ENCODE data around the gene DPP7. TPM values are rescaled to one million over a fixed set of nuclear protein-coding genes. Genes with fewer than 3 reads are reported as not detected.

The DPP7 gene
- total and polyA plus RNA-seq, 9 of the 15 experiments (the other 6 are each of a cell fraction or from before 2014, with no cell fraction given) = 0.99 to 365 (median 132) TPM

DNA sequence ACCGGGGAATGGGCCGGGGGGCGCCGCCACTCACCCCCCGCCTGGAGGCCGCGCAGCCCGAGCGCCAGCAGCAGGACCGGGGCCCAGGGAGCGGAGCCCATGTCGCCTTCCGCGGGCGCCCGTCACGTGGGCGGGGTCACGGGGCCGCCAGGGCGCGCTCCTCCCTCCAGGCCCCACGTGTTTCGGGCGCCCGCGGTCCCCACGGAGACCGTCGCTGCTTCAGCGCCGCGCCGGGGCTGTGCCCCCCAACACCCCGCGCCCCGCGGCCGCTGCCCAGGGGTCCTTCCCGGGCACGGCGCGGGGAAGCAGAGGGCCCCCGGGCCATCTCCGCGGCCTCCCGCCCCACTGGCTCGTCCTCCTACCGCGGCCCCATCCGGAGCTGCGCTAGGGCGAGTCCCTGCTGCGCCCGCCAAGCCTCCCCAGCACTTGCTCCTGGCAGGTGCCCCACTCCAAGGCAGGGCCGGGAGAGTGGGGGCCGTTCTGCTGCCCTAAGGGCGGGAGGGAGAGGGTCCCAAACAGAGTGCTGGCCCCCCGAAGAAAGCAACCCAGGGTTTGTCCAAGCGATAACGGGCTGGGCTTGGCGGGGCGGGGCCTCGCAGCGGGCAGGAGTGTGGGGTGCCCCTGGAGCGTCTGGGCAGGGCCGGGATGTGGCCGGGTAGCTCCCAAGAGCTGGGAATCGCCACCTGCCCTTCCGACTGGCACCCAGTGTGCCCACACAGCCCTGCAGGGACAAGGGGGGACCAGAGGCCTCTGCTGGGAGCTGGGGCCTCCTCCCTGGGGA is at the start of gene DPP7 (continued):
- TF ChIP-seq MAFK (IDR thresholded peaks at IDR 0.05; ENCODE audit: low read length) = no peak
- TF ChIP-seq TEAD1 (CRISPR knock-in tag; IDR thresholded peaks at IDR 0.05) = no peak
- TF ChIP-seq, protein P1, sequence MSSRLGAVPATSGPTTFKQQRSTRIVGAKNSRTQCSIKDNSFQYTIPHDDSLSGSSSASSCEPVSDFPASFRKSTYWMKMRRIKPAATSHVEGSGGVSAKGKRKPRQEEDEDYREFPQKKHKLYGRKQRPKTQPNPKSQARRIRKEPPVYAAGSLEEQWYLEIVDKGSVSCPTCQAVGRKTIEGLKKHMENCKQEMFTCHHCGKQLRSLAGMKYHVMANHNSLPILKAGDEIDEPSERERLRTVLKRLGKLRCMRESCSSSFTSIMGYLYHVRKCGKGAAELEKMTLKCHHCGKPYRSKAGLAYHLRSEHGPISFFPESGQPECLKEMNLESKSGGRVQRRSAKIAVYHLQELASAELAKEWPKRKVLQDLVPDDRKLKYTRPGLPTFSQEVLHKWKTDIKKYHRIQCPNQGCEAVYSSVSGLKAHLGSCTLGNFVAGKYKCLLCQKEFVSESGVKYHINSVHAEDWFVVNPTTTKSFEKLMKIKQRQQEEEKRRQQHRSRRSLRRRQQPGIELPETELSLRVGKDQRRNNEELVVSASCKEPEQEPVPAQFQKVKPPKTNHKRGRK (tag; IDR thresholded peaks at IDR 0.05) = no peak
- no peak for TF ChIP-seq RUNX1 (IDR thresholded peaks at IDR 0.05; ENCODE audit: low read depth)
- TF ChIP-seq CEBPB (tag; IDR thresholded peaks at IDR 0.05) = no peak
- no peak for TF ChIP-seq HMG20A (CRISPR knock-in tag; conservative IDR thresholded peaks at IDR 0.05)
- TF ChIP-seq ZBTB33 (CRISPR knock-in tag; IDR thresholded peaks at IDR 0.05) = no peak
- no peak for TF ChIP-seq ETV5 (CRISPR knock-in tag; IDR thresholded peaks at IDR 0.05; ENCODE audit: low read depth)
- no peak for TF ChIP-seq MTF1 (CRISPR knock-in tag; IDR thresholded peaks at IDR 0.05; ENCODE audit: borderline replicate concordance)
- TF ChIP-seq ZBTB12 (CRISPR knock-in tag; IDR thresholded peaks at IDR 0.05) = no peak
- no peak for TF ChIP-seq POLR3G (IDR thresholded peaks at IDR 0.05; ENCODE audit: extremely low read depth, insufficient read length, insufficient replicate concordance)
- TF ChIP-seq POLR2A (conservative IDR thresholded peaks at IDR 0.05) = peak; percentile 54
- no peak for TF ChIP-seq ZNF449 (CRISPR knock-in tag; IDR thresholded peaks at IDR 0.05)
- TF ChIP-seq XRCC3 (IDR thresholded peaks at IDR 0.05) = no peak
- TF ChIP-seq HMGN3 (IDR thresholded peaks at IDR 0.05; ENCODE audit: borderline replicate concordance, extremely low read depth, insufficient read length, low read depth, low read length) = peak; percentile 29
- no peak for TF ChIP-seq DMBX1 (CRISPR knock-in tag; IDR thresholded peaks at IDR 0.05; ENCODE audit: borderline replicate concordance)
- TF ChIP-seq ZKSCAN8 (CRISPR knock-in tag; IDR thresholded peaks at IDR 0.05) = no peak
- TF ChIP-seq ZNF253 (CRISPR knock-in tag; conservative IDR thresholded peaks at IDR 0.05) = no peak
- peak; percentile 60; the same call in 1 of the 2 replicates for TF ChIP-seq ZNF583 (CRISPR knock-in tag; IDR thresholded peaks at IDR 0.05)
- no peak for TF ChIP-seq CSDE1 (IDR thresholded peaks at IDR 0.05)
- TF ChIP-seq FOXA3 (CRISPR knock-in tag; conservative IDR thresholded peaks at IDR 0.05 in 1 of 2, IDR thresholded peaks at IDR 0.05 in 1 of 2) = no peak
- peak; percentile 54; the same call in 1 of the 2 replicates for TF ChIP-seq ILF3 (IDR thresholded peaks at IDR 0.05; ENCODE audit: borderline replicate concordance)
- no peak for TF ChIP-seq TCF7L2 (IDR thresholded peaks at IDR 0.05; ENCODE audit: low read depth, low read length)

Data from K562 (cell line).